IPS DF 4.7 (cell line): ENCODE results near the gene PSEN2.
"Not testable (repeated sequence)": the region's sequence is repeated elsewhere in the genome, so short reads cannot be mapped to it uniquely, and the experiment has no call there.

Experiments used
- DNase-seq: peaks from one replicate; pipeline ENCODE4 v3.0.0-alpha.2; 2013; ENCODE audit warnings: low spot score; ENCODE audit errors: extremely low read depth

Gene PSEN2

DNA sequence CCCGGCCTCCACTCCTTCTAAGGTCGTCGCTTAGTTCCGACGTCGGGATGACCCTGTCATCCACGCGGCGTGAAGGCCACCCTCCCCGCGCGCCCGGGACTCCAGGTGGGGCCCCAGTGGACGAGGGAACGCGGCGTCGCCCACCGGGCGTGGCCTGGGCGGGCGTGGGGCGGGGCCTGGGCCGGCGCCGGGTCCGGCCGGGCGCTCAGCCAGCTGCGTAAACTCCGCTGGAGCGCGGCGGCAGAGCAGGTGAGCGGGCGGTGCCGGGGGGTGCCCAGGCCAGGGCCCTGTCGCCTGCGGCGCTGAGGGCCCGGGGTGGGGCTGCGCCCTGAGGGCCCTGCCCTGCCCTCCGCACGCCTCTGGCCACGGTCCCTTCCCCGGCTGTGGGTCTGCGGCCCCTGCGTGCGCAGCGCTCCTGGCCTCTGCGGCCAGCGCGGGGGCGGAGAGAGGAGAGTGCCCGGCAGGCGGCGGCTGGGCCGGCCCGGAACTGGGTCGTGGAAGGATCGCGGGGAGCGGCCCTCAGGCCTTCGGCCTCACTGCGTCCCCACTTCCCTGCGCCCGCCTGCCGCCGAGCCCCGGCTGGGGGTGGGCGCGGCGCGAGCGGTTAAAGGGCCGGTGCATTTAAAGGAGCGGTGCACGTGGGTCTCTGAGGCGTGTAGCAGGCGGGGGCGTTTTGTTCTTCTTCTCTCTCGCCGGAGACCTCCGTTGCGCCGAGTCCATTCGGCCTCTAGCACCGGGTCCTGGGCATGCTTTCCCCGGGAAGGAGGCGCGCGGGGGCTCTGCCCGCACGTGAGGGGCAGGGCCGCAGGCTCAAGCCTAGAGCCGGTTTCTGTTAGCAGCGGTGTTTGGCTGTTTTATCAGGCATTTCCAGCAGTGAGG, at the start of gene PSEN2:
Gene PSEN2, plus strand, starts transcription at position 216 of the 879 bp plus-strand sequence. CDS start 11,292 bp downstream, outside the sequence.
- no peak for DNase-seq

- no peak for DNase-seq
Measured at GRCh38 chr1:226820941-226821718, 49.3 kb upstream of the PSEN2 start.

GRCh38 chr1:226821719-226822085, 48.7 kb upstream of the PSEN2 start:
- DNase-seq: no peak

DNA sequence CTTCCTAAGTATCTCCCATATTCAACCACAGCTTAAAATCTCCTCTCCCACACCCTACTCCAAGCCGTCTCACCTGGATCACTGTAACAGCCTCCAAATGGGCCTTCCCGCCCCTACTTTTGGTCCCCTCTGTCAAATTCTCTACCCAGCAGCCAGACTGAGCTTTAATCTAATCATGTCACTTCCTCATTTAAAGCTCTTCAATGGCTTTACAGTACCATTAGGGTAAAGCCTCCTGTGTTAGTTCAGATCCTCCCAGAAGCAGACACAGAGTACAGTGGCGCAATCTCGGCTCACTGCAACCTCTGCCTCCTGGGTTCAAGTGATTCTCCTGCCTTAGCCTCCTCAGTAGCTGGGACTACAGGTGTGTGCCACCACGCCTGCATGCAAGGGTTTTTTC, 46.8 kb upstream of the PSEN2 start:
- no peak for DNase-seq

DNA sequence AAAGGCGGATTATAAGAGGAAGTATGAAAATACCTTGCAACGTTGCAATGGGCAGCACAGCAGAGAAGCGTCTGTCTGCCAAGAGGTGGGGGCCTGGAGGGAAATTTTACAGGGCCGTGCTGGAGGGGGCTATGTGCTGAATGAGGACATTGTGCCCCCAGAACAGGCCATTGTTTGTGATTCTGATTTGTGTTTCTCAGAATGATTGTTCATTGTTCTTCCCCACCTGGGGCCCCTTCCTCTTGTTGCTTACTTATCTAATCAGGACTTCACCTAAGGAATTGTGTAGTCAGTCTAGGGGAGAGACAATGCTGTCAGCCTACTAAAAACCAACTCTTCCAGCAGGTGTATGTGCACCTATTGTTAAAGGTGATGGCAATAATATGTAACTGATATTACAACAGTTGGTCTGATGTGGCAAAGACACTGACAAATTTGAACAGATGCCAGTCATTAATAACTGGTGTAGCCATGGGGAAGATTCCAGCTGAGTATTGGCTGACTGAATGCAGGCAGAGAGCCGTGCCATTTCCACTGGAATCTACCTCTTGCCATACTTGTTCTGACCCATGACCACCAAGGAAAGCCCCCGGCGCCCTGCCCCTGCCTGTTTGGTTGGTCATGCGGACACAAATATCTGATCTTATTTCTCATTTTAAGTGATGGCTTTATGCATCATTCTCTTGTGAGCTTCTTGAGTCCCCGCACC, 45.2 kb upstream of the PSEN2 start:
- no peak for DNase-seq

- no peak for DNase-seq
Measured at GRCh38 chr1:226825746-226826100, 44.7 kb upstream of the PSEN2 start.

DNA sequence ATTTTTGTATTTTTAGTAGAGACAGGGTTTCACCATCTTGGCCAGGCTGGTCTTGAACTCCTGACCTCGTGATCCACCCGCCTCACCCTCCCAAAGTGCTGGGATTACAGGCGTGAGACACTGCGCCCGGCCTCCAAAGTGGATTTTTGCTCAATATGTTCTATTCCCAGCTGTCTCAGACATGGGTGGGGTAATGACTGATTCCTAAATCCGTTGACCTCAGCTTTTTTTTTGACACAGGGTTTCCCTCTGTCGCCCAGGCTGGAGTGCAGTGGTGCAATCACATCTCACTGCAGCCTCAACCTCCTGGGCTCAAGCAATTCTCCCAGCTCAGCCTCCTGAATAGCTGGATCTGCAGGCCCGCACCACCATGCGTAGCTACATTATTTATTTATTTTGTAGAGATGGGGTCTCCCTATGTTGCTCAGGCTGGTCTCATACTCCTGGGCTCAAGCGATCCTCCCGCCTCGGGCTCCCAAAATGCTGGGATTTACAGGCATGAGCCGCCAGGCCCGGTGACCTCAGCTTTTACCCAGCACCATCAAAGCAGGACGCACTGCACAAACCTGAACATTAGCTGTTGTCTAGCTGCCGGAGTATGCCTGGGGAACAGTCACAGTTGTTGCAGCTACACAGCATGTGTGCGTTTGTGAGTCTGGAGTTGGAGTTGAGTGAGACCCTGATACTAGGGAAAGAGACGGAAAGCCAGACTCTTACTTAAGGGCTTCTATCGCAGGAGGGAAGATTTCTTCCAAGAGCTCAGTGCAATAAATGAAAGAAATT, 43.7 kb upstream of the PSEN2 start:
- no peak for DNase-seq

DNA sequence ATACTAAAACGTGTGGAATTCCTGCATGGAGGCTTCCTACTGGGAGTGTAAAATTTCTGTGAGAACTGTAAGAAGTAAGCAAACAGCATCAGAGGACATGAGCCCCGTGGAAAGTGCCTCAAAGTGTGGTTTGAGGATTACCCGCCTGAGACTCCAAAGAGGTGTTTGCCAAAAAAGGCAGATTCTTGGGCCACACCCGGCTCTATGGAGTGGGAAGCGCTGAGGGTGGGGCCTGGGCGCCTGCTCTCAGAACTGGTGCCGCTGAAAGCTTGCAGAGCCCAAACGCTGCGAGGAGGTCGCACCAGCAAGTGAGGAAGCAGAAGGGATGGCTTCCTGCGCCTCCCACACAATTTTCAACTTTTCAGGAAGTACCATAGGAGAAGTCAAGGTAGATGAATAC, 43.0 kb upstream of the PSEN2 start:
- no peak for DNase-seq

DNA sequence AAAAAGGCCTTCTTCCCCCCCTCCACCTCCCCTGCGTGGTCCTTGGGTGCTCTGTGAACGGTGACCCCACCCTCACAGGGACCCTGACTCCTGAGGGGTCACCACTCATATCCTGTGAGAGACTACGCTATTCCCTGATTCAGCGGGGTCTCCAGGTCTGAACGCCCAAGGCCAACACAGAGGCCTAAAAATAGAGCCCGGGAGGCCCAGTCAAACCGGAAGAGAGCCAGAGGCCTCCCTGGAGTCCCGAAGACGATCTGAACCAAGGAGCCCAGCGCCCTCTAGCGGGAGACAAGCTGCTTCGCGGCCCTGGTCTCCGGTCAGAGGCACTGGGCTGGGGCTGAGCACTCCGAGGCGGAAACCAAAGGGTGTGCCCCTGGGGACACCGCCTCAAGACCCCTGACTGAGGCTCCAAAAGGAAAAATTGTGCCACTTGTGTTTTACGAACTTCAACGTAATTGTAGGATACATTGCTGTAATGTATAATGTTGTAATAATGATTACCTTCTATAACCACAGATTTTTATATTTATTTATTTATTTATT, 42.4 kb upstream of the PSEN2 start:
- peak; percentile 79 for DNase-seq

DNA sequence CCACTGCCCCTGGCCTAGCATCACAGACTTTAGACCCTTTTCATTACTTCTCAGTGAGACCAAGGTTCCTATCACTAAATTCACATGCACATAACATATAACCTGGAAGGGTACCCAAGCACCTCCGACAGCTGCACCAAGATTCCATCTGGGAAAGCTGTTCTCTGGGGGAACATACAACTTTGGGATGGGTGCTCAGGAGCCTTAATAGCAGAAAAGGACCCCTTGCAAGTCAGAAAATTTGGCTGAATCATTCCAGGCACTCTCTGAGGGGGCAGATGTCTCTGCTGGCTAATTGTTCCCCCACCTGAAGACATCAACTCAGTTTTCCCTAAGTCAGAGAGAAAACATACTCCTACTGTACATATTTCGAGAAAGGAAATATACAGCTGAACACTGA, 41.3 kb upstream of the PSEN2 start:
- no peak for DNase-seq

DNA sequence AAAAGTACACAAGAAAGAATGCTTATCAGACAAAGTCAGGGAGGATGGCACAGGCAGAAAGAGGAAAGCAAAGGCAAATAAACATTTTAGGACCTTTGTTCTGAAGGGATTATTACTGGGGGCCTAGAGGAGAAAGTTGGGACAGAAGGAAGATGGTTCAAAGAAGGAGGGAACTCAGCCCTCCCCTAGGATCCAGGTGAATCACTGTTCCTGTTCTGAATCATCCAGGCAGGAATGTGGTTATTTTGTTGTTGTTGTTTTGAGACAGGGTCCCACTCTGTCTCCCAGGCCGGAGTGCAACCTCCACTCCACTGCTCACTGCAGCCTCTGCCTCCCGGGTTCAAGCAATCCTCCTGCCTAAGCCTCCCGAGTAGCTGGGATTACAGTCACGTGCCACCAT, 38.5 kb upstream of the PSEN2 start:
- no peak for DNase-seq

DNA sequence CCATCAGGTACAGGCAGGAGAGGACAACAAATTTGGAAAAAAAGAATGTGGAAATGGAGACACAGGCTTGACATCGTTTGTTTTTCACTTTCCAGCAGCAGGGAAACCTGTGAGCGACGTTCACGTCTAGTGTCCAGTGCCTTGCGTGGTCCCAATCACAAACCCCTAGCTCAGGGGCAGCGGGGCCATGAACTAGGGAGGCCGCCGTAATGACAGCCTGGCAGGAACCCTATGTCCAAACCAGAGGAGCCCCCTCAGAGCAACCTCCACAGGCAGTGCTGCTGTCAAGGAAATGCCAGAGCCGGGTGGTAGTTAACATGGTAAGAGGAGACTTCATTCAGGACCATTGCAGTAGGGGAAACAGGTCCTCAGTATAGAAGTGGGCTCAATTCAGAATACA, 37.8 kb upstream of the PSEN2 start:
- no peak for DNase-seq

GRCh38 chr1:226834179-226834578, 36.2 kb upstream of the PSEN2 start:
- not testable (repeated sequence) for DNase-seq

- DNase-seq: not testable (repeated sequence)
Measured at GRCh38 chr1:226835396-226835795, 35.0 kb upstream of the PSEN2 start.

DNA sequence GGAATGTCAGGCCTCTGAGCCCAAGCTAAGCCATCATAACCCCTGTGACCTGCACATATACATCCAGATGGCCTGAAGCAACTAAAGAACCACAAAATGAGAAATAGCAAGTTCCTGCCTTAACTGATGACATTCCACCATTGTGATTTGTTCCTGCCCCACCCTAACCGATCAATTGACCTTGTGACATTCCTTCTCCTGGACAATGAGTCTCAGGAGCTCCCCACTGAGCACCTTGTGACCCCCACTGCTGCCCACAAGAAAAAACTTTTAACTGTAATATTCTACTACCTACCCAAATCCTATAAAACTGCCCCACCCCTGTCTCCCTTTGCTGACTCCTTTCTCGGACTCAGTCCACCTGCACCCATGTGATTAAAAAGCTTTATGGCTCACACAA, 32.5 kb upstream of the PSEN2 start:
- not testable (repeated sequence) for DNase-seq

DNA sequence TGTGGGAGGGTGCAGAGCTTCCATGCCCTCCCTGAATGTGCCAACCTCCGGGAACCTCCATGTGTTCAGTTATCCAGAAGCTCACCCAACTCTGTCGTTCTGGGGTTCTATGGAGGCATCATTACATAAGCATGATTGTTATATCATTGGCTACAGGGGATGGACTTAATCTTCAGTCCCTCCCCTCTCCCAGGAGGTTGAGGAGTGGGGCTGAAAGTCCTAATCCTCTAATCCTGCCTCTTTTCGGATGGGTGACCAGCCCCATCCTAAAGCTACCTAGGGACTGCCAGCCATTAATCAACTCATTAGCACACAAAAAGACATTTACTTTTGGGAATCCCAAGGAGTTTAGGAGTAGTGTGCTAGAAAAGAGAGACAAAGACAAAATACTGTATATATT, 32.0 kb upstream of the PSEN2 start:
- DNase-seq: no peak

DNA sequence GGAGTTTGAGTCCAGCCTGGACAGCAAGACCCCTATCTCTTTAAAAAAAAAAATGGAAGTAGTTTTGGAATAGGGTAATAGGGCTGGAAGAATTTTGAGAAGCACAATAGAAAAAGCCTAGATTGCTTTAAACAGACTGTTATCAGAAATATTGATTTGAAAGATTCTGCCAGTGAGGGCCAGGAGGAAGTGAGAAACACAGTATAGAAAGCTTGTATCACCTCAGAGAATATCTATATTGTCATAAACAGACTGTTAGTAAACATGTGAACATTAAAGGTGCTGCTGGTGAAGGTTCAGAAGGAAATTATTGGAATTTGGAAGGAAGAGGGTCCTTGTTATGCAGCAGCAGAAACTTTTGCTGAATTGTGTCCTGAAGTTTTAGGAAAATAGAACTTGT, 24.8 kb upstream of the PSEN2 start:
- no peak for DNase-seq

DNA sequence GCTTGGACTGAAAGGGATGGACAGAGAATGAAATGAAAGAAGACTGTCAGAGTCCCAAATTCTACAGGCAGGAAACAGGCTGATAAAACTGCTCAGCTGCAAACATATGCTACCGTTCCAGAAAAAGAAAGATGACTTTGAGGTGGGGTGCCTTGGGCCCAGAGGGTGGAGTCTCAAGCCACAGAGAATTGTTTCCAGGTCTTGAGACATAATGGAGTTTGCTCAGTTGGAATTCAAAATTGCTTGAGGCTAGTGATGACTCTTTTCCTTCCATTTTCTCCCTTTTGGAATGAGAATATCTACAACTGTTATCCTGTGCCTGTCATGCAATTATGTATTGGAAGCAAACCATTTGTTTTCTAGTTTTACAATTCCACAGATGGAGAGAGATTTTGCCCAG, 23.6 kb upstream of the PSEN2 start:
- no peak for DNase-seq

DNA sequence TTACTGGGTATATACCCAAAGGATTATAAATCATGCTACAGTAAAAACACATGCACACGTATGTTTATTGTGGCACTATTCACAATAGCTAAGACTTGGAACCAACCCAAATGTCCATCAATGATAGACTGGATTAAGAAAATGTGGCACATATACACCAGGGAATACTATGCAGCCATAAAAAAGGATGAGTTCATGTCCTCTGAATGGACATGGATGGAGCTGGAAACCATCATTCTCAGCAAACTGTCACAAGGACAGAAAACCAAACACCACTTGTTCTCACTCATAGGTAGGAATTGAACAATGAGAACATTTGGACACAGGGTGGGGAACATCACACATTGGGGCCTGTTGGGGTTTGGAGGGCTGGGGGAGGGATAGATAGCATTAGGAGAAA, 15.9 kb upstream of the PSEN2 start:
- DNase-seq: not testable (repeated sequence)

DNA sequence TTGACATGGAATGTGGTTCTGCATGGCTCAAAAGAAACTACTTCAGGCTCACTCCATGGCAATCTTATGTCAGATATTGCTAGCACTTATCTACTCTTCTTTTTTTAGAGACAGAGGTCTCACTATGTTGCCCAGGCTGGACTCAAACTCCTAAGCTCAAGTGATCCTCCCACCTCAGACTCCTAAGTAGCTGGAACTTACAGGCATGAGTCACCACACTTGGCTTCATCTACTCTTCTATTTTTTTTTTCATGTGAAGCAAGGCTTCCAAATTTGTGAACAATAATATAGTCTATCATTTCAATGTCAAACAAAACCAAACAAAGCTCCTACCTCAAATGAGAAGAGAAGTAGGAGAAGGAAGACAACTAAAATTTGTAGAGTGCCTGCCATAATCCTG, 7.5 kb upstream of the PSEN2 start:
- DNase-seq: no peak

GRCh38 chr1:226863446-226863845, 7.0 kb upstream of the PSEN2 start:
- no peak for DNase-seq
